Superior temporal gyrus (tissue), 1 donor: ENCODE data around the gene PEG3.

Experiments
- DNase-seq: peaks from one replicate; pipeline ENCODE4 v3.0.0-alpha.2; 2016; ENCODE audit errors: extremely low spot score

Gene PEG3

GRCh38 chr19:56838909-56839651 lies 1.4 kb downstream of the PEG3 start:
- peak; percentile 95 for DNase-seq

- DNase-seq, result peak; percentile 80
Observed at GRCh38 chr19:56838024-56838908, 2.3 kb downstream of the PEG3 start.

DNA sequence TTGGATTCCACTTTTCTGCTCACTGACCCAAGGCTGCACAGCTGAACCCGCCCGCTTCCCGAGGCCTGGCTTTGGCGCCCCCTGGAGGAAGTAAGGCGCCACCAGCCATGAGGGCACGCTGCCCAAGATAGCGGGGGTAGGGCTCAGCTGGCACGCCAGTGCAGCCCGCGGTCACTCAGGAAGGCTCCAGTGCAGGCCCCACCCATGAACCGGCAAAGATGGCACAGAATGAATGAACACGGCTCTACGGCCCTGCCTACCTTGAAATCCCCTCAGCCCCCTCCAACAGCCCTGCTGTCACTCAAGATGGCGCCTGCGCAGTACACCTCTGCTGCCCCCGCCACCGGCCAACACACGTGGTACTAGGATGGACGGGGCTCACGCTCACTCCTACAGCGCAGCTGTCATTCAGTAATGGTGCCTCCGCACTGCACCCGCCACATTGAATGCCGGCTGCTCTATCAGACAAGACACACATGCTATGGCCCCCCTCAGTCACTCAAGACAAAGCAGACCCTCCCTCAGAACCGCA lies 3.0 kb downstream of the PEG3 start:
- peak; percentile 88 for DNase-seq

- DNase-seq, result no peak
Observed at GRCh38 chr19:56837004-56837403, 3.5 kb downstream of the PEG3 start.

GRCh38 chr19:56836059-56836458 lies 4.5 kb downstream of the PEG3 start:
- DNase-seq, result no peak

DNA sequence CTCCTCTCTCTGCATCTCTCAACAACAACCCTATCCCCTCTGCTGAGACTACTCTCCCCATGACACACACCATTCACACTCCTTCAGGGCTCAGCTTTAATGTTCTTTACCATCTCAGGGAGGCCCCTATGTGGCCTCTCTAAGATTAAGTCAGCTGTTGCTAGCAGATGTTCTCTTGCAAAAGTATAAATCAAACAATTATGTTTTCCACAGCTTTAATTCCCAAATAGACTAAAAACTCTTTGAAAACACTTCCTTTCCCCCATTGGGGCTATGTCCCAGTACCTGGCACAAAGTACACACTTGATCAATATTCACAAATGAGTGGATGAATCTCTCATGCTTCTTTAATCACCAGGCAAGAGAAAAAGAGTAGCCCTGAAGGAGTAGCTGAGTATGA lies 5.1 kb downstream of the PEG3 start:
- DNase-seq, result no peak

GRCh38 chr19:56834564-56835375 lies 5.8 kb downstream of the PEG3 start:
- no peak for DNase-seq

GRCh38 chr19:56832352-56832928 lies 8.1 kb downstream of the PEG3 start:
- no peak for DNase-seq

DNA sequence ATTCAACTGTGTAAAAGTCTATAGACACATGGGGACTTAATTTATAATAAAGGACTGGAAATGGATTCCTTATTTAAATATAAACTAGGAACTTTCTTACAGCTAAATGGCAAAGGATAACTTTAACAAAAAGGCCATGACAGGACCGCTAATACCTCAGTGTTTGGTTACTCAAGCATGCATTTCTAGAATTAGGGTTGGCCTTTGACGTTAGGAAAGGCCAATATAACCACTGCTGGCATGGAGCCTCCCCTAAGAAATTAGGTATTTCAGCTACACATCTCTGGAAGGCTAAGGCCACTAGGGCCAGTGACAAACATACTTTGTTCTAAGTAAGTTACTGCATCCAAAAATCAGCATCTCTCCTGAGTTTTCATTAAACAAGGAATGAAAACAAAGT lies 9.3 kb downstream of the PEG3 start:
- no peak for DNase-seq

DNA sequence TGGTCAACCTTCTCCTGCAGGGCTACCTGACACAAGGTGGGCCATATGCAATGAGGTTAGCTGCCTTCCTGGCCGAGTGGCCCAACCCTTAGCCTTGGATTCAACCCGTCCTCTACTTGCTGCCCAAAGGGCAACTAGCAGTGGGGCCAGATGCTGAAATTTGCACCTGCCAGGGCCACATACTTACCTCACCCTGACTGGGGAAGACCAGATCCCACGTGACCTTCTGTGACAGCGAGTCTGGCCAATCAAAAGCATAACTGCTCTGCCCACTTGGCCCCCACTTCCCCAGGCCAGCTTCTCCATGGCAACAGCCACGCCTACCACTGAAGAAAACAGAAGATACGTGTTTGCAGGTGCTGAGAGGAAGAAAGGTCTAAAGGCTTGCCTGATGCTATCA lies 10.9 kb downstream of the PEG3 start:
- no peak for DNase-seq

- no peak for DNase-seq
Observed at GRCh38 chr19:56827708-56828107, 12.8 kb downstream of the PEG3 start.

GRCh38 chr19:56823956-56824355 lies 16.6 kb downstream of the PEG3 start:
- DNase-seq, result no peak

- no peak for DNase-seq
Observed at GRCh38 chr19:56823417-56823816, 17.1 kb downstream of the PEG3 start.

GRCh38 chr19:56822755-56823154 lies 17.8 kb downstream of the PEG3 start:
- DNase-seq, result no peak

GRCh38 chr19:56821675-56822074 lies 18.9 kb downstream of the PEG3 start:
- no peak for DNase-seq

- no peak for DNase-seq
Observed at GRCh38 chr19:56821209-56821608, 19.3 kb downstream of the PEG3 start.

- no peak for DNase-seq
Observed at GRCh38 chr19:56819166-56819565, 21.4 kb downstream of the PEG3 start.

GRCh38 chr19:56814656-56815055 lies 25.9 kb downstream of the PEG3 start:
- no peak for DNase-seq

GRCh38 chr19:56813531-56813930 lies 27.0 kb downstream of the PEG3 start:
- no peak for DNase-seq

DNA sequence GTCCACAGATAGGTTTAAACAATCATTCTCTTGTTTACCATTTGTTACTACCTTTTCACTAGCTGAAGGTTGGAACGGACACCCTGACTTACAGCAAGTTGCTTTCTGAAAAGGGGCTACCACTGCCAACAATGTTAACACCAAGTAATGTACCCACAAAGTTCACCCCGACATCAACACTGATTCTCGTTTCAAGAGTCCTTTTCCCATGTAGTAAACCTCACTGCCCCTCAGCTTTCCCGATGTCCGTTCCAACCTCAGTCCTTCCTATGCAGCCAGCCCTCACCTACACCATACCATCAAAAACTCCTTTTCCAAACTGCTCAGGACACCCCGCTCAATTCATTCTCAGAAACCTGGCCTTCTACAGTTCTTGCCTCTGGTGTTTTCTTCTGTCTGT lies 29.0 kb downstream of the PEG3 start:
- no peak for DNase-seq

- DNase-seq, result no peak
Observed at GRCh38 chr19:56810260-56810659, 30.3 kb downstream of the PEG3 start.
